Activated CD4-positive, alpha-beta T cell treated with anti-CD3 and anti-CD28 coated beads for 24 hours (primary cell): ENCODE measurements around the gene ELFN2.

Experiments used
- DNase-seq, 2 donors: peaks; one replicate each; pipeline ENCODE4 v3.0.0-alpha.2; 2020; ENCODE audit warnings: low read depth in 2 of 2

The ELFN2 gene

GRCh38 chr22:37357446-37358075 is 69.7 kb downstream of the ELFN2 start:
- DNase-seq: no peak

GRCh38 chr22:37356922-37357321 is 70.4 kb downstream of the ELFN2 start:
- no peak for DNase-seq

- DNase-seq: no peak
Observed at GRCh38 chr22:37355174-37355573, 72.1 kb downstream of the ELFN2 start.

GRCh38 chr22:37354670-37355069 is 72.6 kb downstream of the ELFN2 start:
- DNase-seq: no peak

- no peak for DNase-seq
Observed at GRCh38 chr22:37354261-37354660, 73.0 kb downstream of the ELFN2 start.

- no peak for DNase-seq
Observed at GRCh38 chr22:37353839-37354238, 73.4 kb downstream of the ELFN2 start.

- DNase-seq: no peak
Observed at GRCh38 chr22:37352481-37352880, 74.8 kb downstream of the ELFN2 start.

GRCh38 chr22:37351232-37351631 is 76.0 kb downstream of the ELFN2 start:
- DNase-seq: no peak

GRCh38 chr22:37349043-37349814 is 78.0 kb downstream of the ELFN2 start:
- DNase-seq: no peak

GRCh38 chr22:37346505-37346895 is 80.8 kb downstream of the ELFN2 start:
- DNase-seq: no peak

- DNase-seq: no peak
Observed at GRCh38 chr22:37345863-37346504, 81.3 kb downstream of the ELFN2 start.

- no peak for DNase-seq
Observed at GRCh38 chr22:37344735-37345449, 82.4 kb downstream of the ELFN2 start.

- no peak for DNase-seq
Observed at GRCh38 chr22:37343863-37344734, 83.2 kb downstream of the ELFN2 start.

- DNase-seq: no peak
Observed at GRCh38 chr22:37343348-37343747, 83.9 kb downstream of the ELFN2 start.

GRCh38 chr22:37342065-37342464 is 85.2 kb downstream of the ELFN2 start:
- DNase-seq: no peak

- no peak for DNase-seq
Observed at GRCh38 chr22:37340331-37341262, 86.7 kb downstream of the ELFN2 start.

GRCh38 chr22:37338539-37339246 is 88.6 kb downstream of the ELFN2 start:
- no peak for DNase-seq

- no peak for DNase-seq
Observed at GRCh38 chr22:37337204-37337943, 89.9 kb downstream of the ELFN2 start.

GRCh38 chr22:37336579-37336978 is 90.7 kb downstream of the ELFN2 start:
- no peak for DNase-seq
